ENCODE measurements around the gene NSFL1C.

NSFL1C gene

GRCh38 chr20:1463971-1464570 is 2.6 kb downstream of the NSFL1C start:
- no peak for ATAC-seq (ENCODE audit: low read depth)
- peaks cover 55% of the 10 kb centered on the region for H3K36me3 ChIP-seq (ENCODE audit: low read depth)
- no peaks in the 10 kb centered on the region for H3K4me1 ChIP-seq (ENCODE audit: insufficient read depth, poor library complexity, severe bottlenecking)
- H3K27me3 ChIP-seq (ENCODE audit: insufficient read depth, poor library complexity, severe bottlenecking), result no peaks in the 10 kb centered on the region
- no peak overlapping the region for H3K4me3 ChIP-seq (ENCODE audit: severe bottlenecking)
- H3K9me3 ChIP-seq (ENCODE audit: severe bottlenecking), result no peaks in the 10 kb centered on the region
- DNase-seq (ENCODE audit: low spot score), result no peak
- no peak overlapping the region for H3K27ac ChIP-seq (ENCODE audit: poor library complexity, severe bottlenecking)
- TF ChIP-seq CTCF (IDR thresholded peaks at IDR 0.05; ENCODE audit: poor library complexity, severe bottlenecking), result no peak

DNA sequence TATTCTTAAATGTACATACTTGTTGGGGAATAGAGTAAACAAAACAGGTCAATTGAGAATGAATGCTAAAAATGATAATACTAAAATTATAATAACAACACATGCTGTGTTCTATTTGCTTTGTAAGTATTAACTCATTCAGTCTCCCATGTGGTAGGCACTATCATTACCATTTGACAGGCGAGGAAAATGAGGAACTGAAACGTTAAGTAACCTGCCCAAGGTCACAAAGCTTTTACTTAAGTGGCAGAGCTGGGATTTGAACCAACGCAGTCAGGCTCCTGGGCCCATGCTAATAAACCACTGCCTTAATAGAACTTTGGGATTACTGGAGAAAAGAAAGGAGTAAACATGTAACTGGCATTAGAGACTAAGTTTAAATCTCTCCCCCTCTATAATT is 3.8 kb downstream of the NSFL1C start:
- no peak overlapping the region for H3K27ac ChIP-seq (ENCODE audit: poor library complexity, severe bottlenecking)
- DNase-seq (ENCODE audit: low spot score) (no peak), ATAC-seq (ENCODE audit: low read depth) (no peak)
- peaks cover 67% of the 10 kb centered on the region for H3K36me3 ChIP-seq (ENCODE audit: low read depth)
- TF ChIP-seq CTCF (IDR thresholded peaks at IDR 0.05; ENCODE audit: poor library complexity, severe bottlenecking), result no peak
- no peaks in the 10 kb centered on the region for H3K4me1 ChIP-seq (ENCODE audit: insufficient read depth, poor library complexity, severe bottlenecking)
- H3K27me3 ChIP-seq (ENCODE audit: insufficient read depth, poor library complexity, severe bottlenecking), result no peaks in the 10 kb centered on the region
- no peak overlapping the region for H3K4me3 ChIP-seq (ENCODE audit: severe bottlenecking)
- no peaks in the 10 kb centered on the region for H3K9me3 ChIP-seq (ENCODE audit: severe bottlenecking)

DNA sequence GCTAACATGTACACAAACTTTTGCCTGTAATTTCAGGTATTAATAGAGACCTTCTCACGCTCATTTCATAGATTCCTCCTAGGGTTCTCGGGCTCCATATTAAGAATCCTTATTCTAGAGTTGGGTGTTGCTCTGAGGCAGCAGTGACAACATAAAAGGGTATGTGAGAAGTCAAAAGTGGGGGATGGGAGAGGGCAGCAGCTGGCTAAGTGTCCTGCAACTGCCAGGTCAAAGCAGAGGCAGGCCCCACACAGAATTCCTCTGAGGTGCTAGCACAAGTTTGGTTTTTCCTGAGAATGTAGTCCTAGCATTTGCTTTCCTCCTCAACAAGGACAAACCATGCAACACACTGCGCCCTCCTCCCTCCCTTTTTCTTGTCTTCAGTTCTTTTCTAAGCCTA is 4.6 kb downstream of the NSFL1C start:
- Histone ChIP-seq H3K27me3 (ENCODE audit: insufficient read depth, poor library complexity, severe bottlenecking) (no peaks in the 10 kb centered on the region), H3K9me3 (ENCODE audit: severe bottlenecking) (no peaks in the 10 kb centered on the region), H3K4me3 (ENCODE audit: severe bottlenecking) (no peak overlapping the region), H3K36me3 (ENCODE audit: low read depth) (peaks cover 76% of the 10 kb centered on the region), H3K27ac (ENCODE audit: poor library complexity, severe bottlenecking) (no peak overlapping the region), H3K4me1 (ENCODE audit: insufficient read depth, poor library complexity, severe bottlenecking) (no peaks in the 10 kb centered on the region)
- ATAC-seq (ENCODE audit: low read depth) (no peak), DNase-seq (ENCODE audit: low spot score) (no peak)
- no peak for TF ChIP-seq CTCF (IDR thresholded peaks at IDR 0.05; ENCODE audit: poor library complexity, severe bottlenecking)

- H3K27ac ChIP-seq (ENCODE audit: poor library complexity, severe bottlenecking), result no peak overlapping the region
- DNase-seq (ENCODE audit: low spot score), result no peak
- no peaks in the 10 kb centered on the region for H3K27me3 ChIP-seq (ENCODE audit: insufficient read depth, poor library complexity, severe bottlenecking)
- no peak overlapping the region for H3K4me3 ChIP-seq (ENCODE audit: severe bottlenecking)
- no peak for ATAC-seq (ENCODE audit: low read depth)
- no peak for TF ChIP-seq CTCF (IDR thresholded peaks at IDR 0.05; ENCODE audit: poor library complexity, severe bottlenecking)
- no peaks in the 10 kb centered on the region for H3K9me3 ChIP-seq (ENCODE audit: severe bottlenecking)
- H3K4me1 ChIP-seq (ENCODE audit: insufficient read depth, poor library complexity, severe bottlenecking), result no peaks in the 10 kb centered on the region
- H3K36me3 ChIP-seq (ENCODE audit: low read depth), result peaks cover 91% of the 10 kb centered on the region
Measured at GRCh38 chr20:1460275-1460674, 6.4 kb downstream of the NSFL1C start.

GRCh38 chr20:1457992-1458391 is 8.7 kb downstream of the NSFL1C start:
- H3K9me3 ChIP-seq (ENCODE audit: severe bottlenecking), result no peaks in the 10 kb centered on the region
- no peak overlapping the region for H3K27ac ChIP-seq (ENCODE audit: poor library complexity, severe bottlenecking)
- no peaks in the 10 kb centered on the region for H3K4me1 ChIP-seq (ENCODE audit: insufficient read depth, poor library complexity, severe bottlenecking)
- no peak for TF ChIP-seq CTCF (IDR thresholded peaks at IDR 0.05; ENCODE audit: poor library complexity, severe bottlenecking)
- no peak overlapping the region for H3K4me3 ChIP-seq (ENCODE audit: severe bottlenecking)
- ATAC-seq (ENCODE audit: low read depth) (no peak), DNase-seq (ENCODE audit: low spot score) (no peak)
- peaks cover 91% of the 10 kb centered on the region for H3K36me3 ChIP-seq (ENCODE audit: low read depth)
- H3K27me3 ChIP-seq (ENCODE audit: insufficient read depth, poor library complexity, severe bottlenecking), result no peaks in the 10 kb centered on the region
